Liver (tissue), 3 donors: ENCODE results near the gene MASP1.

ENCODE experiments used
- ATF3 ChIP-seq: IDR thresholded peaks from 2 replicates; pipeline ENCODE4 v1.6.1; 2016; ENCODE audit warnings: antibody characterized with exemption
- CTCF ChIP-seq: fragments of 150-350 bp; IDR thresholded peaks from 2 replicates; pipeline ENCODE4 v1.5.1; 2017; ENCODE audit warnings: improper control_type of control experiment, low read depth, low read length; ENCODE audit not compliant: missing input control
- GABPA ChIP-seq, 2 donors: IDR thresholded peaks in 1 of 2; conservative IDR thresholded peaks in 1 of 2; 2 replicates each; pipeline ENCODE4 v1.6.1; 2016; ENCODE audit warnings: antibody characterized with exemption in 2 of 2, mild to moderate bottlenecking in 1 of 2, moderate library complexity in 1 of 2
- JUND ChIP-seq, 2 donors: IDR thresholded peaks; 2 replicates each; pipeline ENCODE4 v1.6.1; 2016; ENCODE audit warnings: antibody characterized with exemption in 2 of 2
- MAX ChIP-seq: IDR thresholded peaks from 2 replicates; pipeline ENCODE4 v1.6.1; 2016; ENCODE audit warnings: antibody characterized with exemption
- NR2F2 ChIP-seq: IDR thresholded peaks from 2 replicates; pipeline ENCODE4 v1.6.1; 2016; ENCODE audit warnings: antibody characterized with exemption
- RAD21 ChIP-seq, 2 donors: IDR thresholded peaks; 2 replicates each; pipeline ENCODE4 v1.6.1; 2016; ENCODE audit warnings: antibody characterized with exemption in 2 of 2, mild to moderate bottlenecking in 2 of 2
- REST ChIP-seq: IDR thresholded peaks from 2 replicates; pipeline ENCODE4 v1.6.1; 2016; ENCODE audit warnings: antibody characterized with exemption, mild to moderate bottlenecking
- SP1 ChIP-seq: IDR thresholded peaks from 2 replicates; pipeline ENCODE4 v1.6.1; 2018; ENCODE audit warnings: antibody characterized with exemption, mild to moderate bottlenecking
- YY1 ChIP-seq: IDR thresholded peaks from 2 replicates; pipeline ENCODE4 v1.6.1; 2016; ENCODE audit warnings: antibody characterized with exemption, mild to moderate bottlenecking
- donor health status: healthy.
- donor health status: healthy.

- TF ChIP-seq MAX = no peak
- no peak for TF ChIP-seq REST
- no peak for TF ChIP-seq CTCF
- TF ChIP-seq SP1 = no peak
- no peak for TF ChIP-seq JUND (IDR thresholded peaks at IDR 0.05)
- no peak for TF ChIP-seq RAD21 (IDR thresholded peaks at IDR 0.05)
- TF ChIP-seq NR2F2 = no peak
- no peak for TF ChIP-seq YY1
- no peak for TF ChIP-seq ATF3
- TF ChIP-seq GABPA (IDR thresholded peaks at IDR 0.05 in 1 of 2, conservative IDR thresholded peaks at IDR 0.05 in 1 of 2) = no peak
Observed at GRCh38 chr3:187259171-187259570, 32.4 kb downstream of the MASP1 start.
